Vagina (tissue), 2 donors: Measurements from ENCODE around the gene DRD3.

ENCODE experiments used
- POLR2A ChIP-seq, 2 donors: fragments of 450-650 bp; IDR thresholded peaks; one replicate each; pipeline ENCODE4 v1.6.1; 2017; ENCODE audit warnings: antibody characterized with exemption in 2 of 2, mild to moderate bottlenecking in 2 of 2, moderate library complexity in 2 of 2
- POLR2AphosphoS5 ChIP-seq, 2 donors: sonication (generic); formaldehyde crosslinking; IDR thresholded peaks; one replicate each; pipeline ENCODE4 v1.9.0; 2017; ENCODE audit warnings: antibody characterized with exemption in 2 of 2, mild to moderate bottlenecking in 2 of 2, low read depth in 1 of 2; ENCODE audit not compliant: insufficient read depth in 1 of 2
- TF ChIP-seq, protein P1 (sequence below), 3 experiments: fragments of 450-650 bp in 2 of 3; fragments of 200-600 bp in 1 of 3; sonication (generic) in 1 of 3; IDR thresholded peaks; one replicate each; pipeline ENCODE4 v1.5.1; 2017 to 2019; ENCODE audit warnings: antibody characterized with exemption in 3 of 3, mild to moderate bottlenecking in 2 of 3, moderate library complexity in 2 of 3

DNA sequence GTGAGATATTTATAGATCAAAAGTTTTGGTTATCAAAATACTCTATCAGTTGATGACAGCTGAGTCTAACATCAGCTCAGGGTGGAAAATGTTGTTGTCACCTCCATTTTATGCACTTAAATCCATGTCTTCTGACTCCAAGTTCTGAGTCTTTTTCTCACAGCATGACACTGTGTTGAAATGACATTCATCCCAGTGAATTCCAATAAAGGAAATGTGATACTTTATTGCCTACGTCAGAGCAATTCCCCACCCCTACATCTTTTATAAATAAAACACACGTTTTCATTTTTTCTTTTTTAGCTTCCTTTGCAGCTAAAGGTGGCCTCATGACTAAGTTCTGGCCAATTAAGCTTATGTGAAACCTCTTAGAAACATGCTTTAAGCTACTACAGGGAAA is 10.7 kb downstream of the DRD3 start:
- no peak for TF ChIP-seq POLR2A (IDR thresholded peaks at IDR 0.05)
- TF ChIP-seq, protein P1, sequence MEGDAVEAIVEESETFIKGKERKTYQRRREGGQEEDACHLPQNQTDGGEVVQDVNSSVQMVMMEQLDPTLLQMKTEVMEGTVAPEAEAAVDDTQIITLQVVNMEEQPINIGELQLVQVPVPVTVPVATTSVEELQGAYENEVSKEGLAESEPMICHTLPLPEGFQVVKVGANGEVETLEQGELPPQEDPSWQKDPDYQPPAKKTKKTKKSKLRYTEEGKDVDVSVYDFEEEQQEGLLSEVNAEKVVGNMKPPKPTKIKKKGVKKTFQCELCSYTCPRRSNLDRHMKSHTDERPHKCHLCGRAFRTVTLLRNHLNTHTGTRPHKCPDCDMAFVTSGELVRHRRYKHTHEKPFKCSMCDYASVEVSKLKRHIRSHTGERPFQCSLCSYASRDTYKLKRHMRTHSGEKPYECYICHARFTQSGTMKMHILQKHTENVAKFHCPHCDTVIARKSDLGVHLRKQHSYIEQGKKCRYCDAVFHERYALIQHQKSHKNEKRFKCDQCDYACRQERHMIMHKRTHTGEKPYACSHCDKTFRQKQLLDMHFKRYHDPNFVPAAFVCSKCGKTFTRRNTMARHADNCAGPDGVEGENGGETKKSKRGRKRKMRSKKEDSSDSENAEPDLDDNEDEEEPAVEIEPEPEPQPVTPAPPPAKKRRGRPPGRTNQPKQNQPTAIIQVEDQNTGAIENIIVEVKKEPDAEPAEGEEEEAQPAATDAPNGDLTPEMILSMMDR (IDR thresholded peaks at IDR 0.05): no peak
- no peak for TF ChIP-seq POLR2AphosphoS5 (IDR thresholded peaks at IDR 0.05; ENCODE audit: insufficient read depth in 1 of 2, low read depth in 1 of 2)
